Measurements from ENCODE around the gene ATAD3B. TPM values are rescaled to one million over a fixed set of nuclear protein-coding genes. Genes with fewer than 3 reads are reported as not detected.

ATAD3B gene
- total RNA-seq, 1 donor from 2014 or later, result 37.5 TPM

GRCh38 chr1:1540818-1541628 is 69.5 kb downstream of the ATAD3B start:
- no peak for DNase-seq (ENCODE audit: extremely low read depth, low read depth, low spot score)

GRCh38 chr1:1541956-1542765 is 70.6 kb downstream of the ATAD3B start:
- DNase-seq (ENCODE audit: extremely low read depth, low read depth, low spot score), result no peak

GRCh38 chr1:1542766-1543705 is 71.5 kb downstream of the ATAD3B start:
- no peak for DNase-seq (ENCODE audit: extremely low read depth, low read depth, low spot score)

GRCh38 chr1:1543706-1544099 is 72.1 kb downstream of the ATAD3B start:
- DNase-seq (ENCODE audit: extremely low read depth, low read depth, low spot score), result no peak

- no peak for DNase-seq (ENCODE audit: extremely low read depth, low read depth, low spot score)
Measured at GRCh38 chr1:1544544-1544943, 73.0 kb downstream of the ATAD3B start.

Other genes with a start within 250 kb of the ATAD3B start
- 272 and 308 TPM in 2 replicates for gene SDF4, start 239.8 kb upstream of the ATAD3B start, total RNA-seq
- 47.9 and 63.4 TPM in 2 replicates for gene B3GALT6, start 239.5 kb upstream of the ATAD3B start, total RNA-seq
- gene C1QTNF12, start 225.0 kb upstream of the ATAD3B start, total RNA-seq, result 0.76 and 1.7 TPM in 2 replicates
- 44.4 and 80.3 TPM in 2 replicates for gene UBE2J2, start 197.9 kb upstream of the ATAD3B start, total RNA-seq
- 0.34 and 1.4 TPM in 2 replicates for gene SCNN1D, start 191.3 kb upstream of the ATAD3B start, total RNA-seq
- gene ACAP3, start 163.8 kb upstream of the ATAD3B start, total RNA-seq, result 33.6 and 62.4 TPM in 2 replicates
- 32.1 and 36.2 TPM in 2 replicates for gene PUSL1, start 163.2 kb upstream of the ATAD3B start, total RNA-seq
- gene INTS11, start 147.1 kb upstream of the ATAD3B start, total RNA-seq, result 104 and 110 TPM in 2 replicates
- gene CPTP, start 147.0 kb upstream of the ATAD3B start, total RNA-seq, result 46.5 and 56.5 TPM in 2 replicates
- gene TAS1R3, start 140.5 kb upstream of the ATAD3B start, total RNA-seq, result 0.35 TPM in 1 of 2 replicates, not detected in the other
- 56.5 and 56.9 TPM in 2 replicates for gene DVL1, start 122.3 kb upstream of the ATAD3B start, total RNA-seq
- gene MXRA8, start 113.2 kb upstream of the ATAD3B start, total RNA-seq, result 25.8 and 39.1 TPM in 2 replicates
- 145 and 181 TPM in 2 replicates for gene AURKAIP1, start 96.6 kb upstream of the ATAD3B start, total RNA-seq
- 111 and 189 TPM in 2 replicates for gene CCNL2, start 72.4 kb upstream of the ATAD3B start, total RNA-seq
- 125 and 128 TPM in 2 replicates for gene MRPL20, start 64.5 kb upstream of the ATAD3B start, total RNA-seq
- gene ANKRD65, start 50.5 kb upstream of the ATAD3B start, total RNA-seq, result 0.34 TPM in 1 of 2 replicates, not detected in the other
- gene VWA1, start 36.1 kb upstream of the ATAD3B start, total RNA-seq, result 21.4 and 34.8 TPM in 2 replicates
- gene ATAD3C, start 22.1 kb upstream of the ATAD3B start, total RNA-seq, result not detected in 2 replicates
- 48.3 and 54.5 TPM in 2 replicates for gene ATAD3A, start 40.4 kb downstream of the ATAD3B start, total RNA-seq
- 1.7 and 3.4 TPM in 2 replicates for gene TMEM240, start 68.9 kb downstream of the ATAD3B start, total RNA-seq
- gene SSU72, start 103.1 kb downstream of the ATAD3B start, total RNA-seq, result 106 and 136 TPM in 2 replicates
- 5.2 and 9.9 TPM in 2 replicates for gene FNDC10, start 128.4 kb downstream of the ATAD3B start, total RNA-seq
- gene MIB2, start 143.7 kb downstream of the ATAD3B start, total RNA-seq, result 56.8 and 81.2 TPM in 2 replicates
- gene MMP23B, start 160.4 kb downstream of the ATAD3B start, total RNA-seq, result 0.58 and 3.2 TPM in 2 replicates
- gene CDK11B, start 187.2 kb downstream of the ATAD3B start, total RNA-seq, result 13.5 and 24.3 TPM in 2 replicates
- 40.0 and 62.2 TPM in 2 replicates for gene SLC35E2B, start 221.0 kb downstream of the ATAD3B start, total RNA-seq